Stimulated activated CD4-positive, alpha-beta T cell treated with anti-CD3 and anti-CD28 coated beads, Interleukin-12 subunit alpha, Interleukin-12 subunit beta, amount 100 ng/mL, for 24 hours (primary cell): ENCODE measurements around the gene AVPR1B.

Experiments used
- DNase-seq, 2 experiments: peaks; one replicate each; pipeline ENCODE4 v3.0.0-alpha.2; 2020; ENCODE audit warnings: low read depth in 2 of 2

Gene AVPR1B

GRCh38 chr1:206112600-206113301 is 4.4 kb downstream of the AVPR1B start:
- DNase-seq = no peak

- DNase-seq = no peak
Observed at GRCh38 chr1:206111271-206111927, 5.8 kb downstream of the AVPR1B start.

GRCh38 chr1:206110820-206111219 is 6.4 kb downstream of the AVPR1B start:
- no peak for DNase-seq

- no peak for DNase-seq
Observed at GRCh38 chr1:206110161-206110560, 7.0 kb downstream of the AVPR1B start.

- no peak for DNase-seq
Observed at GRCh38 chr1:206109718-206110117, 7.5 kb downstream of the AVPR1B start.

GRCh38 chr1:206108635-206109034 is 8.6 kb downstream of the AVPR1B start:
- DNase-seq = no peak

- no peak for DNase-seq
Observed at GRCh38 chr1:206107168-206107544, 10.0 kb downstream of the AVPR1B start.

- peak; percentile 60 to 73 for DNase-seq
Observed at GRCh38 chr1:206106328-206107167, 10.6 kb downstream of the AVPR1B start.

GRCh38 chr1:206105464-206105995 is 11.7 kb downstream of the AVPR1B start:
- no peak for DNase-seq

GRCh38 chr1:206103979-206104378 is 13.2 kb downstream of the AVPR1B start:
- no peak for DNase-seq

GRCh38 chr1:206102292-206102936 is 14.8 kb downstream of the AVPR1B start:
- DNase-seq = no peak

- DNase-seq = no peak
Observed at GRCh38 chr1:206101351-206102045, 15.7 kb downstream of the AVPR1B start.

GRCh38 chr1:206100226-206100815 is 16.9 kb downstream of the AVPR1B start:
- no peak for DNase-seq

- DNase-seq = no peak
Observed at GRCh38 chr1:206098242-206098919, 18.8 kb downstream of the AVPR1B start.

- DNase-seq = no peak
Observed at GRCh38 chr1:206097381-206097780, 19.8 kb downstream of the AVPR1B start.

GRCh38 chr1:206094024-206094423 is 23.2 kb downstream of the AVPR1B start:
- DNase-seq = no peak

GRCh38 chr1:206089341-206089740 is 27.8 kb downstream of the AVPR1B start:
- no peak for DNase-seq

GRCh38 chr1:206087091-206087490 is 30.1 kb downstream of the AVPR1B start:
- DNase-seq = no peak

- no peak for DNase-seq
Observed at GRCh38 chr1:206083750-206084149, 33.4 kb downstream of the AVPR1B start.
